HEK293T (cell line): ENCODE data around the gene MTA1.

ENCODE experiments used
- BHLHE40 ChIP-seq: fragments of 450-650 bp; IDR thresholded peaks from 2 replicates; pipeline ENCODE4 v1.6.1; 2016; ENCODE audit warnings: mild to moderate bottlenecking, moderate library complexity, borderline replicate concordance
- ELF4 ChIP-seq: fragments of 450-650 bp; IDR thresholded peaks from 2 replicates; pipeline ENCODE4 v1.6.1; 2017; ENCODE audit warnings: antibody characterized with exemption
- FOXA1 ChIP-seq: fragments of 450-650 bp; IDR thresholded peaks from 2 replicates; pipeline ENCODE4 v1.6.1; 2016; ENCODE audit warnings: mild to moderate bottlenecking
- FOXK2 ChIP-seq: fragments of 450-650 bp; IDR thresholded peaks from 2 replicates; pipeline ENCODE4 v1.6.1; 2016; ENCODE audit warnings: mild to moderate bottlenecking
- FOXM1 ChIP-seq: fragments of 450-650 bp; IDR thresholded peaks from 2 replicates; pipeline ENCODE4 v1.6.1; 2017; ENCODE audit warnings: mild to moderate bottlenecking, borderline replicate concordance
- LEF1 ChIP-seq: fragments of 450-650 bp; IDR thresholded peaks from 2 replicates; pipeline ENCODE4 v1.6.1; 2017; ENCODE audit warnings: mild to moderate bottlenecking, borderline replicate concordance
- PKNOX1 ChIP-seq: fragments of 450-650 bp; IDR thresholded peaks from 2 replicates; pipeline ENCODE4 v1.6.1; 2016
- SUZ12 ChIP-seq: fragments of 450-650 bp; IDR thresholded peaks from 2 replicates; pipeline ENCODE4 v1.6.1; 2016; ENCODE audit warnings: mild to moderate bottlenecking
- ZNF384 ChIP-seq: fragments of 450-650 bp; IDR thresholded peaks from 2 replicates; pipeline ENCODE4 v1.6.1; 2016

DNA sequence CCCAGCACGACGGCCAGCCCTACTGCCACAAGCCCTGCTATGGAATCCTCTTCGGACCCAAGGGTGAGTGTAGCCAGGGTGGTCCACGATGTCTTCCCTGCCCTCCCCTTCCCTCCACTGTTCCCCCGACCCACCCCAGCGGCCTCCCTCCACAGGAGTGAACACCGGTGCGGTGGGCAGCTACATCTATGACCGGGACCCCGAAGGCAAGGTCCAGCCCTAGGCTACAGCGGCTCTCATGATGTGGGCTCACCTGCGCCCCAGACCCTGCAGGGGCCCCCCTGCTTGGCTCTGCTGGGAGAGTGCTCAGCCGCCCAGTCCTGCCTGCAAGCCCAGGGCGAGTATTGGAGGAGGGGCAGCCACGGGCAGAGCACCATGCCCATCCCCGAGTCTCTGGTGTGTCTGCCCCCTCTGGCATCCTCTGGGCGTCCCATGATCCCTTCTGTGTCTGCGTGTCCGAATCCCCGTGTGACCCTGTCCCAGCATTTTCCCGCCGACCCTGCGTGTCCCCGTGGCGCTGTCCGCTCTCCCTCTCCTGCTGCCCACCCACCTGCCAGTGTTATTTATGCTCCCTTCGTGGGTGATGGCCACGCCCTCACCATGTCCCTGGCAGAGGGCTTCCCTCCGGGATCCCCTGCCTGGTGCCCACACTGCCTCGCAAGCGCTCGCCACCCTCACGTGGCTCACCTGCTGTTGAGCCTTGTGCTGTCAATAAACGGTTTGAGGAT lies 60.0 kb downstream of the MTA1 start:
- TF ChIP-seq ZNF384: no peak
- TF ChIP-seq LEF1: no peak
- TF ChIP-seq FOXA1: no peak
- no peak for TF ChIP-seq SUZ12
- TF ChIP-seq BHLHE40: no peak
- TF ChIP-seq ELF4: no peak
- TF ChIP-seq FOXK2: no peak
- no peak for TF ChIP-seq FOXM1
- no peak for TF ChIP-seq PKNOX1
